T-cell (primary cell): Measurements from ENCODE around the gene CD48. TPM values are rescaled to one million over a fixed set of nuclear protein-coding genes. Genes with fewer than 3 reads are reported as not detected.
A peak's percentile ranks its signal among the peaks of the same experiment; 100 is the strongest.

ENCODE experiments used
- ATAC-seq, 4 experiments: fragments of 200-7000 bp in 3 of 4; fragments of 150-1000 bp in 1 of 4; cut with Tn5 transposase; replicated peaks in 1 of 4; 1 replicate in 3 of 4; 2 replicates in 1 of 4; pipeline ENCODE4 v1.10.0; 2021; ENCODE audit warnings: moderate library complexity in 3 of 4, mild to moderate bottlenecking in 2 of 4, moderate number of reproducible peaks in 1 of 4
- CTCF ChIA-PET, 2 donors: fragments of 300-600 bp; sonication (Branson Sonifier 250); formaldehyde crosslinking; loops; one replicate each; lab custom pipeline; 2022; ENCODE audit warnings: antibody characterized with exemption in 2 of 2; lab: Charles Lee
- POLR2A ChIA-PET, 2 donors: fragments of 300-600 bp; sonication (Branson Sonifier 250); formaldehyde crosslinking; loops; one replicate each; lab custom pipeline; 2022; ENCODE audit warnings: antibody characterized with exemption in 2 of 2; lab: Charles Lee
- DNase-seq, 35 experiments: peaks; one replicate each; pipeline versions ENCODE4 v3.0.0 to v3.0.0-alpha.2; 2013 to 2023
- H3K27ac ChIP-seq: one replicate; pipeline ENCODE4 v1.5.1; 2013; ENCODE audit warnings: low read length
- H3K27me3 ChIP-seq, 2 experiments: replicated peaks in 1 of 2; 1 replicate in 1 of 2; 2 replicates in 1 of 2; pipeline versions ENCODE4 v1.6.1 to v1.7.0; 2013; ENCODE audit warnings: low read length in 1 of 2, mixed read lengths in 1 of 2; ENCODE audit not compliant: control insufficient read depth in 2 of 2, insufficient read depth in 2 of 2; ENCODE audit errors: extremely low read depth in 1 of 2
- H3K36me3 ChIP-seq, 2 donors: 1 replicate in 1 of 2; 2 replicates in 1 of 2; pipeline versions ENCODE4 v1.6.1 to v1.7.0; 2013; ENCODE audit warnings: low read length in 1 of 2; ENCODE audit not compliant: control insufficient read depth in 2 of 2, insufficient read depth in 1 of 2; ENCODE audit errors: extremely low read depth in 1 of 2
- H3K4me1 ChIP-seq, 2 experiments: 1 replicate in 1 of 2; 2 replicates in 1 of 2; pipeline versions ENCODE4 v1.6.1 to v1.7.0; 2013; ENCODE audit warnings: low read length in 2 of 2, mixed read lengths in 1 of 2; ENCODE audit not compliant: insufficient read depth in 2 of 2, control insufficient read depth in 1 of 2; ENCODE audit errors: extremely low read depth in 1 of 2
- H3K4me3 ChIP-seq, 2 donors: 1 replicate in 1 of 2; 2 replicates in 1 of 2; pipeline versions ENCODE4 v1.5.1 to v1.7.0; 2013; ENCODE audit warnings: mild to moderate bottlenecking in 2 of 2, low read length in 1 of 2, moderate library complexity in 1 of 2; ENCODE audit not compliant: control insufficient read depth in 1 of 2; ENCODE audit errors: extremely low read depth in 1 of 2
- H3K9me3 ChIP-seq: 2 replicates; pipeline ENCODE4 v1.7.0; 2013
- H3K27ac Mint-ChIP-seq, 2 donors: one replicate each; pipeline ENCODE4 v1.8.0; 2020 to 2021; ENCODE audit warnings: mild to moderate bottlenecking in 2 of 2, mixed read lengths in 2 of 2
- H3K27me3 Mint-ChIP-seq, 2 donors: one replicate each; pipeline ENCODE4 v1.8.0; 2021 to 2022; ENCODE audit warnings: mixed read lengths in 2 of 2
- H3K36me3 Mint-ChIP-seq: one replicate; pipeline ENCODE4 v1.8.0; 2021; ENCODE audit warnings: mixed read lengths
- H3K4me1 Mint-ChIP-seq, 3 donors: one replicate each; pipeline ENCODE4 v1.8.0; 2020 to 2022; ENCODE audit warnings: mixed read lengths in 3 of 3, mild to moderate bottlenecking in 1 of 3
- H3K4me3 Mint-ChIP-seq, 3 donors: one replicate each; pipeline ENCODE4 v1.8.0; 2020 to 2022; ENCODE audit warnings: mild to moderate bottlenecking in 3 of 3, mixed read lengths in 3 of 3, moderate library complexity in 3 of 3
- H3K9me3 Mint-ChIP-seq, 3 donors: one replicate each; pipeline ENCODE4 v1.8.0; 2020 to 2022; ENCODE audit warnings: mixed read lengths in 3 of 3
- WGBS: methylation state at CpG from one replicate; pipeline ENCODE4 v1.1.5; 2013; ENCODE audit warnings: missing lambda C conversion rate; ENCODE audit not compliant: insufficient coverage; 5-methylcytosine and 5-hydroxymethylcytosine counted together
- total RNA-seq, 35 experiments: library from RNA in 6 of 35; stranded (reverse) in 6 of 35; fragments of 120-200 nt in 1 of 35; gene quantifications; one replicate each; pipeline versions ENCODE4 v1.2.1 to v1.2.4 and lab custom pipeline; 2013 to 2026

Gene CD48
- total RNA-seq, 5 donors from 2014 or later (not counting 1 experiment from before 2014, with no cell fraction given): 249 to 393 (median 273) TPM

GRCh38 chr1:160710517-160711252, 937 bp downstream of the CD48 start:
- Mint-ChIP-seq H3K36me3 (peaks cover 2% of the 10 kb centered on the region), H3K4me1 (peaks cover 39 to 46% (median 39%) of the 10 kb centered on the region in 3 donors), H3K9me3 (no peaks in the 10 kb centered on the region), H3K4me3 (no peak overlapping the region), H3K27me3 (no peaks in the 10 kb centered on the region), H3K27ac (no peak overlapping the region)
- no peaks in the 10 kb centered on the region for H3K9me3 ChIP-seq
- H3K4me3 ChIP-seq: peak overlapping the region; percentile 78 to 94
- DNase-seq: no peak
- ChIA-PET POLR2A (interaction anchor here (0.6 to 1.1 kb wide), 3 partner anchors 11 to 78 kb away, joined by 3 read pairs; no protein-coding TSS in a partner anchor), CTCF (interaction anchor here in 1 of 2 donors (1.0 to 5.3 kb wide), 4 partner anchors 15 to 58 kb away, joined by 4 to 52 read pairs (median 22); no protein-coding TSS in a partner anchor)
- H3K36me3 ChIP-seq: peaks cover 0 to 2% of the 10 kb centered on the region in 2 donors
- H3K27me3 ChIP-seq: no peaks in the 10 kb centered on the region
- no peak for ATAC-seq
- peak overlapping the region; percentile 95 for H3K27ac ChIP-seq
- peaks cover 55 to 58% of the 10 kb centered on the region in 2 experiments for H3K4me1 ChIP-seq
- WGBS: 0% methylated on average over 2 of the region's 4 CpGs

DNA sequence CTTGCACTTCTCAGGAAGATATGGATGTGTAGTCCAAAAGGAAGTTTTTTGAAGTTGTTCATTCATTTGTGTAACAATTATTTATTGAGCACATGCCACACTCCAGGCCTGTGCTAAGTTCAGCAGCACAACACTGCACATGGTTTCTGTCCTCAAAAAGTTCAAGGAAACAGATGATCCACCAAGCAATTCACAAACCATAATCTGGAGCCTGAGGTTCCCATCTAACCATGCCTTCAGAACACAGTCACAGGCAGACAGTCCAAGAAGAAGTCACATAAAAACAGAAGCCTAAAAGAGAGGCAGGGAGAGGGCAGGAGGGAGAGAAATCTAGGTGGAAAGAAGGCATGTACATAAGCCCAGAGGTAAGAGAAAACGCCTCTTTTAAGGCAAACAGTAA, 1.9 kb downstream of the CD48 start:
- POLR2A ChIA-PET: no interaction called here
- peak overlapping the region; percentile 53 to 78 for H3K4me3 ChIP-seq
- peaks cover 60 to 64% of the 10 kb centered on the region in 2 experiments for H3K4me1 ChIP-seq

GRCh38 chr1:160708801-160709200, 2.8 kb downstream of the CD48 start:
- no peaks in the 10 kb centered on the region for H3K9me3 Mint-ChIP-seq
- H3K27ac ChIP-seq: peak overlapping the region; percentile 95
- peaks cover 0 to 19% of the 10 kb centered on the region in 2 donors for H3K36me3 ChIP-seq
- no peaks in the 10 kb centered on the region for H3K9me3 ChIP-seq
- ChIA-PET POLR2A (interaction anchor here in 1 of 2 donors (1.0 kb wide), 1 partner anchor 11 kb away, joined by 3 read pairs; no protein-coding TSS in a partner anchor), CTCF (interaction anchor here in 1 of 2 donors (2.1 to 3.7 kb wide), 3 partner anchors 25 to 59 kb away, joined by 11 to 19 read pairs (median 14); no protein-coding TSS in a partner anchor)
- DNase-seq (peak in 9 of 35 experiments; percentile 12 to 60 (median 23)), ATAC-seq (peak; percentile 4 to 46 (median 36))
- WGBS: 0% methylated on average over 4 of the region's 4 CpGs
- H3K36me3 Mint-ChIP-seq: peaks cover 16% of the 10 kb centered on the region
- H3K4me3 ChIP-seq: peak overlapping the region; percentile 53 to 78
- H3K4me1 Mint-ChIP-seq: peaks cover 26 to 47% (median 45%) of the 10 kb centered on the region in 3 donors
- H3K27me3 Mint-ChIP-seq: no peaks in the 10 kb centered on the region
- H3K27ac Mint-ChIP-seq: no peak overlapping the region
- no peak overlapping the region for H3K4me3 Mint-ChIP-seq
- no peaks in the 10 kb centered on the region for H3K27me3 ChIP-seq
- peaks cover 61 to 63% of the 10 kb centered on the region in 2 experiments for H3K4me1 ChIP-seq

More for the DNA sequence above, 1.9 kb downstream of the CD48 start:
- no peak for ATAC-seq
- H3K4me1 Mint-ChIP-seq: peaks cover 31 to 47% (median 44%) of the 10 kb centered on the region in 3 donors
- WGBS: no CpG with 5 or more reads among the region's 1 CpG
- H3K27ac Mint-ChIP-seq: no peak overlapping the region
- H3K36me3 ChIP-seq: peaks cover 0 to 12% of the 10 kb centered on the region in 2 donors
- H3K27ac ChIP-seq: peak overlapping the region; percentile 95
- H3K36me3 Mint-ChIP-seq: peaks cover 9% of the 10 kb centered on the region
- H3K4me3 Mint-ChIP-seq: no peak overlapping the region
- no peaks in the 10 kb centered on the region for H3K9me3 Mint-ChIP-seq
- DNase-seq: no peak
- CTCF ChIA-PET: interaction anchor here in 1 of 2 donors (0.8 kb wide), 1 partner anchor 27 kb away, joined by 5 read pairs; no protein-coding TSS in a partner anchor
- no peaks in the 10 kb centered on the region for H3K9me3 ChIP-seq
- no peaks in the 10 kb centered on the region for H3K27me3 ChIP-seq
- H3K27me3 Mint-ChIP-seq: no peaks in the 10 kb centered on the region

GRCh38 chr1:160708118-160708517, 3.5 kb downstream of the CD48 start:
- Mint-ChIP-seq H3K4me1 (peaks cover 19 to 48% (median 46%) of the 10 kb centered on the region in 3 donors), H3K4me3 (no peak overlapping the region)
- no peak for DNase-seq

DNA sequence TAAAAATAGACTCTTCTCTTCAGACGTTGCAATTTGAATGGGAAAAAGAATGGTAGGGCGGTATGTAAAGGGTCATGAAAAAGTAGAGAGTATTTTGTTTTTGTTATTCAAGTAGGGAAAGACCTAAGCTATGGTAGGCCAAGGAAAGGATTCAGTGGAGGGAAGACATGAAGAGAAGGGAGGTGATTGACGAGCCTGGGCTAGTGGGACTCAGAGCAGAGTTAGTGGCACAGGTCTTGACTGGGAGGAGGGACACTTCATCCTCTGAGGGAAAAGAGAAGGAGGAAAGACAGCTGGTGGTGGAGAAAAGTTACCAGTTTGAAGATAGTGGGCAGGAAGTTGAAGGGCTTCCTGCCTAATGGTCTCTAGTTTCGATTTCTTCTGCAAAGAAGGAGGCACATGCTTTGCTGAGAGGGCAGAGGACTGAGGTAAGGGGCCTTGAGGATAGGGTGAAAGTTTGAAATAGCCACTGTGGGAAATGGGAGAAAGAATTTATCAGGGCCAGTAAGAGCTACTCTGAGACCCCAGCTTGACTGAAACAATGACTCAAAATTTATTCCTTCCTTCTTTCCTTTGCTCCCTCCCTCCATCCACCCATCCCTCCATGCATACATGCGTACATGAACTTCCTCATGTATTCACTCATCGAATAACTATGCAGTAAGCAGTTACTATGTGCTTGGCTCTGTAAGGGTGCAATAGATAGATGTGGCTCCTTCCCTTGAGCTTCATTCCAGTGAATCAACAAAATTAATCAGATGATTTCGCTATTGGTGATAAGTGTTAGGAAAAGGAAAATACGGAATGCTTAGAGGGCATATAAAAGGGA, 4.2 kb downstream of the CD48 start:
- H3K27ac Mint-ChIP-seq: no peak overlapping the region
- peak in 3 of 4 experiments; percentile 12 to 45 (median 28) for ATAC-seq
- WGBS: 5% methylated on average over 4 of the region's 8 CpGs
- CTCF ChIA-PET: interaction anchor here (0.7 to 3.7 kb wide), 12 partner anchors 8 to 90 kb away, joined by 3 to 19 read pairs (median 6); no protein-coding TSS in a partner anchor
- H3K27me3 Mint-ChIP-seq: no peaks in the 10 kb centered on the region
- POLR2A ChIA-PET: interaction anchor here (0.6 to 1.2 kb wide), 7 partner anchors 13 to 410 kb away, joined by 3 to 4 read pairs (median 3); no protein-coding TSS in a partner anchor
- no peaks in the 10 kb centered on the region for H3K9me3 Mint-ChIP-seq
- Histone ChIP-seq H3K4me3 (peak overlapping the region; percentile 53 to 78), H3K27ac (peak overlapping the region; percentile 95), H3K4me1 (peaks cover 59 to 66% of the 10 kb centered on the region in 2 experiments), H3K9me3 (no peaks in the 10 kb centered on the region), H3K36me3 (peaks cover 0 to 32% of the 10 kb centered on the region in 2 donors), H3K27me3 (no peaks in the 10 kb centered on the region)
- DNase-seq: peak in 1 of 35 experiments; percentile 65
- H3K4me1 Mint-ChIP-seq: peaks cover 12 to 48% (median 46%) of the 10 kb centered on the region in 3 donors
- H3K4me3 Mint-ChIP-seq: no peak overlapping the region
- H3K36me3 Mint-ChIP-seq: peaks cover 26% of the 10 kb centered on the region

More at GRCh38 chr1:160708118-160708517, 3.5 kb downstream of the CD48 start:
- Mint-ChIP-seq H3K27me3 (no peaks in the 10 kb centered on the region), H3K9me3 (no peaks in the 10 kb centered on the region), H3K36me3 (peaks cover 23% of the 10 kb centered on the region), H3K27ac (no peak overlapping the region)
- H3K4me1 ChIP-seq: peaks cover 60 to 66% of the 10 kb centered on the region in 2 experiments
- peak overlapping the region; percentile 95 for H3K27ac ChIP-seq
- H3K27me3 ChIP-seq: no peaks in the 10 kb centered on the region
- no peaks in the 10 kb centered on the region for H3K9me3 ChIP-seq
- H3K4me3 ChIP-seq: peak overlapping the region; percentile 53 to 78
- 0% methylated on average over 1 of the region's 4 CpGs for WGBS
- POLR2A ChIA-PET: interaction anchor here (0.6 to 1.2 kb wide), 7 partner anchors 12 to 399 kb away, joined by 3 to 4 read pairs (median 3); no protein-coding TSS in a partner anchor
- peaks cover 0 to 25% of the 10 kb centered on the region in 2 donors for H3K36me3 ChIP-seq
- CTCF ChIA-PET: interaction anchor here (0.7 to 3.7 kb wide), 11 partner anchors 15 to 89 kb away, joined by 3 to 19 read pairs (median 5); no protein-coding TSS in a partner anchor
- no peak for ATAC-seq
